GM21367 (cell line): ENCODE measurements around the gene OCRL.

Experiments
- ATAC-seq: cut with Tn5 transposase; IDR thresholded peaks from one replicate; pipeline ENCODE4 v1.9.1; 2021; ENCODE audit not compliant: unreplicated experiment

Gene OCRL

DNA sequence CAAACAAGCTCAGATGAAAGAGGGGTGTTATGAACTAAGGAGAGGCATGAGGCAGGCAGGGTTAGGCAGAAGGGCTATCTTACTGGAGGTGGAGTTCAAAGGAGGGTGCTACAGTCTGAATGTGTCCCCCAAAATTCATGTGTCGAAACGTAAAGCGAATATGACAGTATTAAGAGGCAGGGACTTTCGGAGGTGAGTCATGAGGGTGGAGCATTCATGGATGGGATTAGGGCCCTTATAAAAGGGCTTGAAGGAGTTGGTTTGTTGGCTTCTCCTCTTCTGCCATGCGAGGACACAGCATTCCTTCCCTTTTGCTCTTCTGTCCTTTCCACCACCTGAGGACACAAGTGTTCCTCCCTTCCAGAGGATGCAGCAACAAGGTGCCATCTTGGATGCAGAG lies 91.8 kb downstream of the OCRL start:
- ATAC-seq: no peak

DNA sequence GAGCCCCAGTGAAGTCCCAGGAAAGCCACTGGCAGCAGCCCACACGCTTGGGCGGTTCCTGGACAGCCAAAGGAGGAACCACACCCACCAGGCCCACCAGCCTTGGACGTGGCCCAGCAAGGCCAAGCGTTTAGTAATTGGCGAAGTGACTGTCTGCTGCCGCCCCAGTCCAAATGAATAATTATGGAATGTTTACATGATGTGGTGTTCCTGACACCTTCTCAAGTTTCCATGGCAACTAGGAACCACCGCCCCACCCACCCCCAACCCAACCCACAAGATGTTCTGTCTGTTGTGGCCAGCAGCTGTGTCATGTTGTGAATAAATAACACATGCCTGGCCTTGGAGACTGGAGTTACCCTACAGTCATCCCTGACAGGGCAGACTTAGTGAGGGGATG lies 92.4 kb downstream of the OCRL start:
- ATAC-seq: no peak

GRCh38 chrX:129634541-129634940 lies 94.5 kb downstream of the OCRL start:
- ATAC-seq: no peak

DNA sequence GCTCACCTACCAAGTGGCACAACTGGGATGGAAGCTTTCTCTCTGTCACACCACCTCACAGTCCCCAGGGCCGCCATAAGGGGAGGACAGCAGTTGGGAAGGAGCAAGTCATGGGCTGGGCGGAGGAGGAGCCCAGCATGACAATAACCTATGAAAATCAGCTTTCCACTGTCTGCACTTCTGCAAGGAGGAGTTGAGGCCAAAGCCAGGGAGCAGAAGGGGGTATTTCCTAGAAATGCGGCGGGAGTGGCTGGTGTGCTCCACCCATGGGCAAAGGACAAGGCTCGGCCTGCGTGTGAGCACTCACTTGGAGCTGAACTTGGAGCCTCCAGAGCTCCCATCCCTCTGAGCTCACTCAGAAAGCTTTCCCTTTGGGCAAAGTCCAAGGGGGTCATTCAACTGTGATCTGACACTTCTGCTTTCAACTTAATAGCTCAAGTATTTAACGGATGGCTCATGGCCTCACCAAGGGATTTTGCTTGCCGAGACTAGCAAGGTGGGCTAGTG lies 96.2 kb downstream of the OCRL start:
- no peak for ATAC-seq

DNA sequence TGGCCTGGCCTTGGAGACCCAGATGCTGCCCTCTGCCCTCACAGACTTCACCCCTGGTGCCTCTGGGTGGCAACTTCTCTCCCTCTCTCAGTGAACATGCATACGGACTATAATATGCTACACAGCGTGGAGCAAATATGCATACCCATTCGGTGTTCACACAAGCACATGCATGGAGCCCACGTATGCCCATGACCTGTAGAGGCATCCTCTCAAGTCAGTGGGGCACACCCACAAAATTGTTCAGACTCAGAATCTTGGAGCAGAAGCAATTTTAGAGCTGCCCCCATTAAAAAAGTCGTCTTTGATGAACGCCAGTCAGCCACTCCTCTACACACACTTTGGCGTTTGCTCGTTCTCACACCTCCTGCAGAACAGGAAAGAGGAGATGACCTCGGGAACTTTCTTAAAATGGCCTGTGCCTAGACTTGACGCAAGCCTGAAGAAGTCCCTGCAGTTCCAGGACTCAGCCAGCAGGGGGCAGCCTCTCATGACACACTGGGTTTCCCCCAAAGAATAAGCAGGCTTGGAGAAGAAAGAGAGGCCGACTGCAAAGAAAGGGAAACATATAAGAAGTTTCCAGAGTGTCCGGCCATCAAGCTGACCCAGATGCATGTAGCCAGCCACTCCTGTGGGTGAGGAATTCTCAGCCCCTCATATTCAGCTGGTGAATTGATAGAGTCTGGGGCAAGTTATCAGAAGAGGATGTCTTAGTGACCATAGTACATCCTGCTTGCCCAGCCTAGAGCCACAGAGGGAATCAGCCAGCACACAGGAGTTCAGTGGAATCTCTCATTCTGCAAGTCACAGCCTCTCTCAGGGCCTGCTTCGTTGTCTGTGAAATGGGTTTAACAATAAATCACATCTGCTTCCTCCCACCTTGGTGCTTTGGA lies 97.4 kb downstream of the OCRL start:
- ATAC-seq: no peak

GRCh38 chrX:129638917-129639316 lies 98.9 kb downstream of the OCRL start:
- no peak for ATAC-seq

- ATAC-seq: no peak
Observed at GRCh38 chrX:129640737-129641136, 100.7 kb downstream of the OCRL start.

DNA sequence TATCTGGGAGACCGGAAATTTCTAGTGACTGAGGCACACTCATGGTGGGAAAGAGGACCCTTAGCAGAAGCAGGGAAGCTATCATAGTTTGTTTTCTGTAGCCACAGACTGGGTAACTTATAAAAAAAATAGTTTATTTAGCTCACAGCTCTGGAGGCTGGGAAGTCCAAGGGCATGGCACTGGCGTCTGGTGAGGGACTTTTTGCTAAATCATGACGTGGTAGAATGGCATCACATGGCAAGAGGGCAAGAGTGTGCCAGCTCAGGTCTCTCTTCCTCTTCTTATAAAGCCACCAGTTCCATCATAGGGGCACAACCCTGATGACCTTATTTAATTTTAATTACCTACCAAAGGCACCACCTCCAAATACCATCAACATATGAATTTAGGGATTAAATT lies 101.4 kb downstream of the OCRL start:
- ATAC-seq: no peak

GRCh38 chrX:129641941-129642340 lies 101.9 kb downstream of the OCRL start:
- no peak for ATAC-seq
